HUES6 (cell line): Measurements from ENCODE around the gene GATA6.
"Not testable (repeated sequence)": the region's sequence is repeated elsewhere in the genome, so short reads cannot be mapped to it uniquely, and the experiment has no call there.

ENCODE experiments used
- H3K27ac ChIP-seq: 2 replicates; pipeline ENCODE4 v1.7.0; 2013; ENCODE audit warnings: low read depth, mild to moderate bottlenecking, low read length, inconsistent platforms
- H3K27me3 ChIP-seq: 2 replicates; pipeline ENCODE4 v1.6.1; 2013; ENCODE audit warnings: low read length; ENCODE audit not compliant: control insufficient read depth, insufficient read depth
- H3K36me3 ChIP-seq: 2 replicates; pipeline ENCODE4 v1.6.1; 2013; ENCODE audit warnings: low read length; ENCODE audit not compliant: control insufficient read depth, insufficient read depth
- H3K4me1 ChIP-seq: 2 replicates; pipeline ENCODE4 v1.6.1; 2013; ENCODE audit warnings: low read length; ENCODE audit not compliant: control insufficient read depth, insufficient read depth
- H3K4me3 ChIP-seq: 2 replicates; pipeline ENCODE4 v1.5.1; 2013; ENCODE audit warnings: low read depth, low read length
- H3K9ac ChIP-seq: one replicate; pipeline ENCODE4 v1.6.1; 2013; ENCODE audit warnings: mild to moderate bottlenecking, low read length
- H3K9me3 ChIP-seq: 2 replicates; pipeline ENCODE4 v1.6.1; 2013; ENCODE audit warnings: low read depth, low read length; ENCODE audit not compliant: control insufficient read depth, insufficient read depth

The GATA6 gene

GRCh38 chr18:22204996-22205395 is 35.6 kb downstream of the GATA6 start:
- Histone ChIP-seq H3K27ac (no peak overlapping the region), H3K9me3 (no peaks in the 10 kb centered on the region), H3K4me3 (no peak overlapping the region), H3K9ac (no peak overlapping the region), H3K4me1 (no peaks in the 10 kb centered on the region; the same call in 1 of the 2 replicates), H3K27me3 (peaks cover 37% of the 10 kb centered on the region), H3K36me3 (no peaks in the 10 kb centered on the region)

GRCh38 chr18:22207021-22207758 is 37.8 kb downstream of the GATA6 start:
- Histone ChIP-seq H3K36me3 (no peaks in the 10 kb centered on the region), H3K27me3 (peaks cover 50% of the 10 kb centered on the region), H3K4me1 (no peaks in the 10 kb centered on the region; the same call in 1 of the 2 replicates), H3K9ac (no peak overlapping the region), H3K9me3 (no peaks in the 10 kb centered on the region), H3K4me3 (no peak overlapping the region), H3K27ac (no peak overlapping the region)

GRCh38 chr18:22210311-22210754 is 40.9 kb downstream of the GATA6 start:
- H3K9ac ChIP-seq = no peak overlapping the region
- no peak overlapping the region for H3K27ac ChIP-seq
- H3K36me3 ChIP-seq = no peaks in the 10 kb centered on the region
- no peaks in the 10 kb centered on the region for H3K9me3 ChIP-seq
- peaks cover 64% of the 10 kb centered on the region for H3K27me3 ChIP-seq
- no peaks in the 10 kb centered on the region; the same call in 1 of the 2 replicates for H3K4me1 ChIP-seq
- H3K4me3 ChIP-seq = no peak overlapping the region

- Histone ChIP-seq H3K36me3 (no peaks in the 10 kb centered on the region), H3K27me3 (peaks cover 72% of the 10 kb centered on the region), H3K4me1 (no peaks in the 10 kb centered on the region; the same call in 1 of the 2 replicates), H3K4me3 (no peak overlapping the region), H3K27ac (no peak overlapping the region), H3K9ac (no peak overlapping the region), H3K9me3 (no peaks in the 10 kb centered on the region)
Observed at GRCh38 chr18:22211657-22212056, 42.3 kb downstream of the GATA6 start.

- Histone ChIP-seq H3K27ac (no peak overlapping the region), H3K9me3 (no peaks in the 10 kb centered on the region)
Observed at GRCh38 chr18:22213333-22213973, 44.1 kb downstream of the GATA6 start.

GRCh38 chr18:22214731-22215528 is 45.5 kb downstream of the GATA6 start:
- Histone ChIP-seq H3K4me1 (peaks cover 9% of the 10 kb centered on the region), H3K9me3 (no peaks in the 10 kb centered on the region), H3K9ac (no peak overlapping the region), H3K27me3 (peaks cover 90% of the 10 kb centered on the region), H3K4me3 (no peak overlapping the region), H3K27ac (no peak overlapping the region), H3K36me3 (no peaks in the 10 kb centered on the region)

More at GRCh38 chr18:22213333-22213973, 44.1 kb downstream of the GATA6 start:
- Histone ChIP-seq H3K27me3 (peaks cover 78% of the 10 kb centered on the region), H3K9ac (no peak overlapping the region), H3K4me3 (no peak overlapping the region), H3K4me1 (peaks cover 5% of the 10 kb centered on the region), H3K36me3 (no peaks in the 10 kb centered on the region)

- Histone ChIP-seq H3K36me3 (no peaks in the 10 kb centered on the region), H3K27ac (no peak overlapping the region), H3K9me3 (no peaks in the 10 kb centered on the region), H3K4me1 (peaks cover 9% of the 10 kb centered on the region), H3K27me3 (peaks cover 98% of the 10 kb centered on the region), H3K4me3 (no peak overlapping the region), H3K9ac (no peak overlapping the region)
Observed at GRCh38 chr18:22218835-22219234, 49.4 kb downstream of the GATA6 start.

- no peak overlapping the region for H3K27ac ChIP-seq
- H3K27me3 ChIP-seq = peaks cover 98% of the 10 kb centered on the region
- H3K9me3 ChIP-seq = no peaks in the 10 kb centered on the region
- H3K4me3 ChIP-seq = no peak overlapping the region
- no peaks in the 10 kb centered on the region for H3K36me3 ChIP-seq
- H3K4me1 ChIP-seq = peaks cover 9% of the 10 kb centered on the region
- H3K9ac ChIP-seq = no peak overlapping the region
Observed at GRCh38 chr18:22219568-22220355, 50.4 kb downstream of the GATA6 start.

GRCh38 chr18:22220585-22220984 is 51.2 kb downstream of the GATA6 start:
- peaks cover 97% of the 10 kb centered on the region for H3K27me3 ChIP-seq
- not testable (repeated sequence) for H3K9me3 ChIP-seq, H3K4me3 ChIP-seq, H3K27ac ChIP-seq, H3K36me3 ChIP-seq, H3K4me1 ChIP-seq, H3K9ac ChIP-seq

GRCh38 chr18:22221350-22221749 is 52.0 kb downstream of the GATA6 start:
- H3K9me3 ChIP-seq = no peaks in the 10 kb centered on the region
- H3K27ac ChIP-seq = no peak overlapping the region
- H3K4me1 ChIP-seq = peaks cover 9% of the 10 kb centered on the region
- H3K36me3 ChIP-seq = no peaks in the 10 kb centered on the region
- no peak overlapping the region for H3K4me3 ChIP-seq
- peaks cover 90% of the 10 kb centered on the region for H3K27me3 ChIP-seq
- no peak overlapping the region for H3K9ac ChIP-seq
